ENCODE measurements around the gene CLDND2. TPM values are rescaled to one million over a fixed set of nuclear protein-coding genes. Genes with fewer than 3 reads are reported as not detected.

CLDND2 gene
- total and polyA plus RNA-seq, 2 of the 8 experiments (the other 6 are each of a cell fraction or from before 2014, with no cell fraction given) = 0.21 to 0.56 TPM

GRCh38 chr19:51329411-51329810 lies 39.4 kb downstream of the CLDND2 start:
- H3K4me1 ChIP-seq (replicated peaks in 1 of 4; ENCODE audit: control insufficient read depth in 3 of 4, insufficient read depth in 4 of 4, low read length in 3 of 4) = peaks cover 0 to 8% (median 5%) of the 10 kb centered on the region in 4 experiments; a peak in 4 of 7 replicates
- H3K27me3 ChIP-seq (replicated peaks in 1 of 4; ENCODE audit: control insufficient read depth in 3 of 4, extremely low read depth in 1 of 4, insufficient read depth in 3 of 4, low read length in 3 of 4) = peaks cover 0 to 6% (median 4%) of the 10 kb centered on the region in 4 experiments; a peak in 4 of 7 replicates
- H3K4ac ChIP-seq (replicated peaks; ENCODE audit: insufficient read length, low read depth, low read length) = no peak overlapping the region
- H3K56ac ChIP-seq (replicated peaks; ENCODE audit: insufficient read length, low read depth, low read length) = no peak overlapping the region
- no peak overlapping the region for H2AK5ac ChIP-seq (ENCODE audit: low read depth, low read length)
- no peak for FAIRE-seq
- no peaks in the 10 kb centered on the region for H4K20me1 ChIP-seq (replicated peaks in 1 of 2; ENCODE audit: control insufficient read depth in 1 of 2, insufficient read depth in 2 of 2, low read length in 2 of 2)
- no peak overlapping the region for H3K14ac ChIP-seq (ENCODE audit: insufficient read length)
- 96% methylated on average over 5 of the region's 5 CpGs; no CpG with 5 or more reads in 1 of the 2 experiments for WGBS, 2 experiments (ENCODE audit: extremely low coverage in 1 of 2, insufficient coverage in 1 of 2, insufficient read length in 1 of 2, insufficient replicate concordance in 2 of 2, low coverage in 1 of 2, low lambda C conversion rate in 2 of 2, missing lambda C conversion rate in 1 of 2)
- POLR2A ChIA-PET (ENCODE audit: partially characterized antibody) = interaction anchor here (1.0 to 3.4 kb wide), 3 partner anchors 10 to 61 kb away, joined by 3 to 19 read pairs (median 3); partner anchors contain the start of gene C19orf84
- H3K4me2 ChIP-seq (ENCODE audit: insufficient read depth in 1 of 2, low read depth in 2 of 2, low read length in 2 of 2) = no peak overlapping the region
- no peak overlapping the region for H3K23ac ChIP-seq (ENCODE audit: insufficient read length)
- no peak overlapping the region for H2BK5ac ChIP-seq (ENCODE audit: low read depth, low read length)
- H3K4me3 ChIP-seq (ENCODE audit: extremely low read depth in 1 of 4, insufficient read depth in 2 of 4, low read depth in 3 of 4, low read length in 4 of 4) = no peak overlapping the region
- H3K18ac ChIP-seq (ENCODE audit: extremely low read depth, low read length) = no peak overlapping the region
- no peak overlapping the region for H4K8ac ChIP-seq (ENCODE audit: extremely low read depth, insufficient read depth, low read length)
- no peak overlapping the region for H2BK20ac ChIP-seq (ENCODE audit: low read length)
- H3K79me1 ChIP-seq (ENCODE audit: low read depth, low read length) = no peaks in the 10 kb centered on the region
- DNase-seq (ENCODE audit: low read depth in 1 of 2, low spot score in 2 of 2) = no peak
- no peaks in the 10 kb centered on the region; a peak in 1 of 4 replicates for H3K9me3 ChIP-seq (ENCODE audit: insufficient read depth in 2 of 2, low read depth in 1 of 2, low read length in 1 of 2)
- H3K36me3 ChIP-seq (ENCODE audit: control insufficient read depth in 2 of 4, insufficient read depth in 4 of 4, low read length in 3 of 4) = peaks cover 0 to 20% (median 2%) of the 10 kb centered on the region in 4 experiments; a peak in 4 of 8 replicates
- H4K91ac ChIP-seq (replicated peaks; ENCODE audit: insufficient read length, low read length) = no peak overlapping the region
- H3K9ac ChIP-seq (replicated peaks in 1 of 4; ENCODE audit: extremely low read depth in 1 of 4, low read depth in 3 of 4, low read length in 3 of 4) = no peak overlapping the region
- CTCF ChIA-PET (ENCODE audit: partially characterized antibody) = interaction anchor here (0.7 to 1.5 kb wide), 6 partner anchors 9 to 327 kb away, joined by 3 to 8 read pairs (median 4); no protein-coding TSS in a partner anchor
- no peak overlapping the region for H4K5ac ChIP-seq (ENCODE audit: insufficient read length, low read depth, low read length)
- no peak overlapping the region for H2AFZ ChIP-seq (ENCODE audit: low read length)
- no peaks in the 10 kb centered on the region for H3K79me2 ChIP-seq (ENCODE audit: control insufficient read depth in 1 of 2, insufficient read depth in 2 of 2, low read length in 2 of 2)
- H3K23me2 ChIP-seq (ENCODE audit: low read depth, low read length) = peaks cover 4% of the 10 kb centered on the region; the same call in 1 of the 2 replicates
- no peak overlapping the region for H2BK120ac ChIP-seq (replicated peaks; ENCODE audit: low read depth, low read length)
- H3K27ac ChIP-seq (ENCODE audit: low read depth, low read length) = no peak overlapping the region
- no peak overlapping the region for H2BK12ac ChIP-seq (ENCODE audit: low read depth, low read length)
- no peak overlapping the region for H2BK15ac ChIP-seq (ENCODE audit: low read length)
- no peak for TF ChIP-seq EP300 (IDR thresholded peaks at IDR 0.05; ENCODE audit: borderline replicate concordance in 1 of 2, low read depth in 2 of 2, low read length in 2 of 2)
- TF ChIP-seq MAFK (IDR thresholded peaks at IDR 0.05; ENCODE audit: low read depth, low read length) = no peak
- no peak for TF ChIP-seq GTF2F1 (IDR thresholded peaks at IDR 0.05; ENCODE audit: borderline replicate concordance, low read depth, low read length)
- no peak for TF ChIP-seq NANOG (IDR thresholded peaks at IDR 0.05; ENCODE audit: insufficient read depth, low read depth, low read length, poor library complexity, severe bottlenecking)
- TF ChIP-seq SIX5 (IDR thresholded peaks at IDR 0.05; ENCODE audit: low read depth, low read length) = no peak
- TF ChIP-seq SIN3A (conservative IDR thresholded peaks at IDR 0.05 in 1 of 2, IDR thresholded peaks at IDR 0.05 in 1 of 2; ENCODE audit: low read depth in 1 of 2, low read length in 2 of 2) = no peak
- TF ChIP-seq CREB1 (IDR thresholded peaks at IDR 0.05) = no peak
- TF ChIP-seq USF2 (IDR thresholded peaks at IDR 0.05; ENCODE audit: low read length) = no peak
- TF ChIP-seq SUZ12 (IDR thresholded peaks at IDR 0.05; ENCODE audit: low read length) = no peak

Data from H1 (cell line).